Colon (tissue), 2 donors: ENCODE results near the gene ERC1.

ENCODE experiments used
- FAIRE-seq: peaks from 2 replicates; lab custom pipeline; 2012; peaks lifted over from hg19 to GRCh38; lab: Jason Lieb, UNC
- donor health status: control.
- donor health status: control.

ERC1 gene

GRCh38 chr12:1494856-1495255 lies 503.8 kb downstream of the ERC1 start:
- no peak for FAIRE-seq

- FAIRE-seq = no peak
These were observed 505.3 kb downstream of the ERC1 start for GRCh38 chr12:1496162-1496900.

GRCh38 chr12:1497161-1497560 lies 506.1 kb downstream of the ERC1 start:
- FAIRE-seq = no peak

- FAIRE-seq = no peak
These were observed 507.2 kb downstream of the ERC1 start for GRCh38 chr12:1498199-1498740.

GRCh38 chr12:1499351-1499750 lies 508.3 kb downstream of the ERC1 start:
- no peak for FAIRE-seq

GRCh38 chr12:1500095-1500801 lies 509.2 kb downstream of the ERC1 start:
- FAIRE-seq = no peak

GRCh38 chr12:1501001-1501400 lies 510.0 kb downstream of the ERC1 start:
- no peak for FAIRE-seq

- no peak for FAIRE-seq
These were observed 510.8 kb downstream of the ERC1 start for GRCh38 chr12:1501695-1502378.

GRCh38 chr12:1502379-1502720 lies 511.3 kb downstream of the ERC1 start:
- no peak for FAIRE-seq

GRCh38 chr12:1502831-1503230 lies 511.8 kb downstream of the ERC1 start:
- no peak for FAIRE-seq

- FAIRE-seq = no peak
These were observed 512.3 kb downstream of the ERC1 start for GRCh38 chr12:1503281-1503711.

GRCh38 chr12:1504304-1504894 lies 513.4 kb downstream of the ERC1 start:
- FAIRE-seq = no peak

GRCh38 chr12:1504895-1505311 lies 513.9 kb downstream of the ERC1 start:
- no peak for FAIRE-seq

- FAIRE-seq = no peak
These were observed 514.6 kb downstream of the ERC1 start for GRCh38 chr12:1505576-1505975.

GRCh38 chr12:1507308-1507707 lies 516.3 kb downstream of the ERC1 start:
- FAIRE-seq = no peak

GRCh38 chr12:1509413-1510052 lies 518.5 kb downstream of the ERC1 start:
- FAIRE-seq = no peak

GRCh38 chr12:1510056-1510812 lies 519.2 kb downstream of the ERC1 start:
- no peak for FAIRE-seq

- FAIRE-seq = no peak
These were observed 524.0 kb downstream of the ERC1 start for GRCh38 chr12:1515010-1515409.

GRCh38 chr12:1515428-1515827 lies 524.4 kb downstream of the ERC1 start:
- FAIRE-seq = no peak

GRCh38 chr12:1517007-1517406 lies 526.0 kb downstream of the ERC1 start:
- no peak for FAIRE-seq
